GM21619 (cell line): ENCODE results near the gene ASB11.
"Not testable (repeated sequence)": the region's sequence is repeated elsewhere in the genome, so short reads cannot be mapped to it uniquely, and the experiment has no call there.

Source experiments
- ATAC-seq: cut with Tn5 transposase; IDR thresholded peaks from one replicate; pipeline ENCODE4 v1.9.1; 2021; ENCODE audit not compliant: unreplicated experiment

ASB11 gene

GRCh38 chrX:15310117-15310516, 5.3 kb downstream of the ASB11 start:
- no peak for ATAC-seq

- ATAC-seq, result not testable (repeated sequence)
These were observed 9.5 kb downstream of the ASB11 start for GRCh38 chrX:15305899-15306298.

- ATAC-seq, result no peak
These were observed 13.5 kb downstream of the ASB11 start for GRCh38 chrX:15301924-15302323.

- no peak for ATAC-seq
These were observed 15.2 kb downstream of the ASB11 start for GRCh38 chrX:15299941-15300851.

- no peak for ATAC-seq
These were observed 16.7 kb downstream of the ASB11 start for GRCh38 chrX:15298780-15299179.

- no peak for ATAC-seq
These were observed 17.2 kb downstream of the ASB11 start for GRCh38 chrX:15298201-15298600.

- no peak for ATAC-seq
These were observed 22.0 kb downstream of the ASB11 start for GRCh38 chrX:15293451-15293850.

- no peak for ATAC-seq
These were observed 22.6 kb downstream of the ASB11 start for GRCh38 chrX:15292861-15293260.

GRCh38 chrX:15277604-15278003, 37.8 kb downstream of the ASB11 start:
- no peak for ATAC-seq

GRCh38 chrX:15274946-15275345, 40.5 kb downstream of the ASB11 start:
- no peak for ATAC-seq

GRCh38 chrX:15273275-15273674, 42.2 kb downstream of the ASB11 start:
- not testable (repeated sequence) for ATAC-seq

- ATAC-seq, result no peak
These were observed 43.7 kb downstream of the ASB11 start for GRCh38 chrX:15271757-15272156.

GRCh38 chrX:15269618-15270521, 45.6 kb downstream of the ASB11 start, which contains the start of gene ASB9:
TSS of gene ASB9 (minus strand) at chrX:15270083. CDS start at chrX:15269874, 209 bp downstream.
- ATAC-seq, result peak; percentile 60

GRCh38 chrX:15269120-15269519, 46.3 kb downstream of the ASB11 start:
- no peak for ATAC-seq

- ATAC-seq, result no peak
These were observed 60.6 kb downstream of the ASB11 start for GRCh38 chrX:15254852-15255251.

- ATAC-seq, result no peak
These were observed 69.5 kb downstream of the ASB11 start for GRCh38 chrX:15245896-15246295.

- no peak for ATAC-seq
These were observed 71.0 kb downstream of the ASB11 start for GRCh38 chrX:15244421-15244820.

GRCh38 chrX:15242899-15243555, 72.4 kb downstream of the ASB11 start:
- ATAC-seq, result no peak

GRCh38 chrX:15241301-15241700, 74.1 kb downstream of the ASB11 start:
- ATAC-seq, result no peak

GRCh38 chrX:15240414-15240813, 75.0 kb downstream of the ASB11 start:
- no peak for ATAC-seq

GRCh38 chrX:15236146-15236545, 79.3 kb downstream of the ASB11 start:
- ATAC-seq, result no peak
